GM19023 (cell line): ENCODE measurements around the gene COL23A1.
"Not testable (repeated sequence)": the region's sequence is repeated elsewhere in the genome, so short reads cannot be mapped to it uniquely, and the experiment has no call there.

Source experiments
- ATAC-seq: cut with Tn5 transposase; IDR thresholded peaks from one replicate; pipeline ENCODE4 v1.9.1; 2021; ENCODE audit warnings: mild to moderate bottlenecking, moderate library complexity; ENCODE audit not compliant: unreplicated experiment

COL23A1 gene

GRCh38 chr5:178208540-178209227, 381.5 kb downstream of the COL23A1 start:
- ATAC-seq: no peak

GRCh38 chr5:178207917-178208280, 382.3 kb downstream of the COL23A1 start:
- no peak for ATAC-seq

- ATAC-seq: no peak
These were observed 382.8 kb downstream of the COL23A1 start for GRCh38 chr5:178207183-178207916.

- ATAC-seq: no peak
These were observed 383.8 kb downstream of the COL23A1 start for GRCh38 chr5:178206166-178207101.

- no peak for ATAC-seq
These were observed 384.5 kb downstream of the COL23A1 start for GRCh38 chr5:178205749-178206047.

- peak; percentile 45 for ATAC-seq
These were observed 385.1 kb downstream of the COL23A1 start for GRCh38 chr5:178204935-178205748.

- ATAC-seq: peak; percentile 83
These were observed 385.8 kb downstream of the COL23A1 start, which contains the start of gene HNRNPAB for GRCh38 chr5:178204182-178204934. HNRNPAB (plus strand) TSS chr5:178204533; CDS start chr5:178204838, 305 bp downstream.

- ATAC-seq: peak; percentile 4
These were observed 386.5 kb downstream of the COL23A1 start for GRCh38 chr5:178203670-178204181.

- no peak for ATAC-seq
These were observed 387.7 kb downstream of the COL23A1 start for GRCh38 chr5:178202541-178202940.

GRCh38 chr5:178201927-178202235, 388.3 kb downstream of the COL23A1 start:
- no peak for ATAC-seq

GRCh38 chr5:178201221-178201926, 388.8 kb downstream of the COL23A1 start:
- ATAC-seq: no peak

- ATAC-seq: no peak
These were observed 390.4 kb downstream of the COL23A1 start for GRCh38 chr5:178199581-178200434.

- ATAC-seq: no peak
These were observed 391.5 kb downstream of the COL23A1 start for GRCh38 chr5:178198706-178199105.

GRCh38 chr5:178198151-178198550, 392.0 kb downstream of the COL23A1 start:
- not testable (repeated sequence) for ATAC-seq

GRCh38 chr5:178196986-178197385, 393.2 kb downstream of the COL23A1 start:
- no peak for ATAC-seq

GRCh38 chr5:178196281-178196812, 393.8 kb downstream of the COL23A1 start:
- ATAC-seq: no peak

GRCh38 chr5:178194026-178194425, 396.2 kb downstream of the COL23A1 start:
- ATAC-seq: no peak

- no peak for ATAC-seq
These were observed 396.9 kb downstream of the COL23A1 start for GRCh38 chr5:178193251-178193809.
